Middle frontal gyrus (tissue), 1 donor: ENCODE results near the gene ANKFN1.

Experiments used
- DNase-seq: peaks from one replicate; pipeline ENCODE4 v3.0.0-alpha.2; 2015; ENCODE audit warnings: low spot score; ENCODE audit errors: extremely low spot score

ANKFN1 gene

GRCh38 chr17:56152874-56153602 is at the start of gene ANKFN1:
ANKFN1 (plus strand) TSS chr17:56153475; CDS start chr17:56212668, 59,193 bp downstream.
- DNase-seq: no peak

- no peak for DNase-seq
Measured at GRCh38 chr17:56108811-56109284, 44.4 kb upstream of the ANKFN1 start.

- no peak for DNase-seq
Measured at GRCh38 chr17:56109836-56110235, 43.4 kb upstream of the ANKFN1 start.

- no peak for DNase-seq
Measured at GRCh38 chr17:56110463-56111135, 42.7 kb upstream of the ANKFN1 start.

- no peak for DNase-seq
Measured at GRCh38 chr17:56111706-56112485, 41.4 kb upstream of the ANKFN1 start.

- DNase-seq: no peak
Measured at GRCh38 chr17:56113486-56113885, 39.8 kb upstream of the ANKFN1 start.

- no peak for DNase-seq
Measured at GRCh38 chr17:56114469-56114868, 38.8 kb upstream of the ANKFN1 start.

GRCh38 chr17:56119191-56119590 is 34.1 kb upstream of the ANKFN1 start:
- DNase-seq: no peak

- DNase-seq: no peak
Measured at GRCh38 chr17:56119936-56120335, 33.3 kb upstream of the ANKFN1 start.

- no peak for DNase-seq
Measured at GRCh38 chr17:56121191-56122051, 31.9 kb upstream of the ANKFN1 start.

GRCh38 chr17:56125830-56126819 is 27.1 kb upstream of the ANKFN1 start:
- no peak for DNase-seq

GRCh38 chr17:56130026-56130425 is 23.2 kb upstream of the ANKFN1 start:
- DNase-seq: no peak

GRCh38 chr17:56130631-56131030 is 22.6 kb upstream of the ANKFN1 start:
- DNase-seq: no peak

GRCh38 chr17:56131431-56131830 is 21.8 kb upstream of the ANKFN1 start:
- DNase-seq: no peak

- no peak for DNase-seq
Measured at GRCh38 chr17:56136301-56136700, 17.0 kb upstream of the ANKFN1 start.

GRCh38 chr17:56141046-56141839 is 12.0 kb upstream of the ANKFN1 start:
- no peak for DNase-seq

- no peak for DNase-seq
Measured at GRCh38 chr17:56142325-56142724, 10.9 kb upstream of the ANKFN1 start.

GRCh38 chr17:56142781-56143180 is 10.5 kb upstream of the ANKFN1 start:
- no peak for DNase-seq

- DNase-seq: no peak
Measured at GRCh38 chr17:56144223-56144622, 9.1 kb upstream of the ANKFN1 start.
